H9 (cell line): ENCODE data around the gene CDH13. TPM values are rescaled to one million over a fixed set of nuclear protein-coding genes. Genes with fewer than 3 reads are reported as not detected.

Experiments
- DNase-seq: peaks from one replicate; pipeline ENCODE4 v3.0.0-alpha.2; 2017
- H2AFZ ChIP-seq: one replicate; pipeline ENCODE4 v1.6.1; 2013; ENCODE audit warnings: mild to moderate bottlenecking, low read length, control low read depth, moderate library complexity
- H2AK5ac ChIP-seq: 2 replicates; pipeline ENCODE4 v1.6.1; 2013; ENCODE audit warnings: low read length, control low read depth, mixed read lengths; ENCODE audit not compliant: insufficient read length
- H2BK120ac ChIP-seq: one replicate; pipeline ENCODE4 v1.6.1; 2013; ENCODE audit warnings: low read depth, mild to moderate bottlenecking, low read length, control low read depth, inconsistent platforms; ENCODE audit not compliant: poor library complexity, severe bottlenecking
- H2BK12ac ChIP-seq: 2 replicates; pipeline ENCODE4 v1.6.1; 2013; ENCODE audit warnings: low read length, control low read depth, mixed read lengths, low read depth; ENCODE audit not compliant: insufficient read length
- H2BK15ac ChIP-seq: 2 replicates; pipeline ENCODE4 v1.6.1; 2013; ENCODE audit warnings: low read depth, low read length, control low read depth
- H2BK20ac ChIP-seq: one replicate; pipeline ENCODE4 v1.6.1; 2013; ENCODE audit warnings: low read depth, mild to moderate bottlenecking, low read length, control low read depth, inconsistent platforms; ENCODE audit not compliant: poor library complexity, severe bottlenecking
- H2BK5ac ChIP-seq: 2 replicates; pipeline ENCODE4 v1.6.1; 2013; ENCODE audit warnings: low read length, control low read depth, mixed read lengths; ENCODE audit not compliant: insufficient read length
- H3K14ac ChIP-seq: 2 replicates; pipeline ENCODE4 v1.6.1; 2013; ENCODE audit warnings: low read length, control low read depth; ENCODE audit not compliant: insufficient read depth
- H3K18ac ChIP-seq: 2 replicates; pipeline ENCODE4 v1.6.1; 2013; ENCODE audit warnings: low read depth, mild to moderate bottlenecking, mixed read lengths, low read length, control low read depth; ENCODE audit not compliant: insufficient read length
- H3K23ac ChIP-seq: 2 replicates; pipeline ENCODE4 v1.6.1; 2013; ENCODE audit warnings: low read length, control low read depth, mixed read lengths, low read depth; ENCODE audit not compliant: insufficient read length
- H3K23me2 ChIP-seq: 2 replicates; pipeline ENCODE4 v1.6.1; 2013; ENCODE audit warnings: low read depth, mild to moderate bottlenecking, mixed read lengths, low read length, control low read depth; ENCODE audit not compliant: insufficient read length, poor library complexity, severe bottlenecking
- H3K27ac ChIP-seq: 2 replicates; pipeline ENCODE4 v1.5.1; 2013; ENCODE audit warnings: low read length, control low read depth, mixed read lengths, low read depth; ENCODE audit not compliant: insufficient read length
- H3K27me3 ChIP-seq: 2 replicates; pipeline ENCODE4 v1.6.1; 2013; ENCODE audit warnings: low read length, control low read depth, inconsistent platforms; ENCODE audit not compliant: insufficient read depth
- H3K4ac ChIP-seq: 2 replicates; pipeline ENCODE4 v1.6.1; 2013; ENCODE audit warnings: low read depth, mild to moderate bottlenecking, control low read depth, inconsistent platforms, low read length, moderate library complexity
- H3K4me1 ChIP-seq: 2 replicates; pipeline ENCODE4 v1.6.1; 2013; ENCODE audit warnings: low read length, control low read depth, inconsistent platforms; ENCODE audit not compliant: insufficient read depth
- H3K4me2 ChIP-seq: 2 replicates; pipeline ENCODE4 v1.6.1; 2013; ENCODE audit warnings: low read length, control low read depth, mixed read lengths; ENCODE audit not compliant: insufficient read length, insufficient read depth
- H3K56ac ChIP-seq: 2 replicates; pipeline ENCODE4 v1.6.1; 2013; ENCODE audit warnings: low read depth, mild to moderate bottlenecking, mixed read lengths, low read length, control low read depth; ENCODE audit not compliant: insufficient read length
- H3K79me1 ChIP-seq: 2 replicates; pipeline ENCODE4 v1.6.1; 2013; ENCODE audit warnings: low read depth, mild to moderate bottlenecking, moderate library complexity, low read length, control low read depth, inconsistent platforms; ENCODE audit not compliant: insufficient read depth, poor library complexity, severe bottlenecking
- H3K79me2 ChIP-seq: 2 replicates; pipeline ENCODE4 v1.6.1; 2013; ENCODE audit warnings: low read length, control low read depth, inconsistent platforms; ENCODE audit not compliant: insufficient read depth
- H3K9ac ChIP-seq: 2 replicates; pipeline ENCODE4 v1.6.1; 2013; ENCODE audit warnings: low read length, control low read depth, mixed read lengths; ENCODE audit not compliant: insufficient read length; ENCODE audit errors: extremely low read depth
- H3K9me3 ChIP-seq: one replicate; pipeline ENCODE4 v1.6.1; 2013; ENCODE audit warnings: low read depth, low read length, inconsistent platforms; ENCODE audit not compliant: control insufficient read depth
- H3T11ph ChIP-seq: one replicate; pipeline ENCODE4 v1.6.1; 2013; ENCODE audit warnings: mild to moderate bottlenecking, low read length, control low read depth, inconsistent platforms
- H4K20me1 ChIP-seq: one replicate; pipeline ENCODE4 v1.6.1; 2013; ENCODE audit not compliant: control insufficient read depth, insufficient read length, insufficient read depth
- H4K5ac ChIP-seq: 2 replicates; pipeline ENCODE4 v1.6.1; 2013; ENCODE audit warnings: low read depth, mild to moderate bottlenecking, mixed read lengths, low read length, control low read depth; ENCODE audit not compliant: insufficient read length
- H4K8ac ChIP-seq: replicated peaks from 2 replicates; pipeline ENCODE4 v1.6.1; 2013; ENCODE audit warnings: low read length, control low read depth, mixed read lengths, low read depth; ENCODE audit not compliant: insufficient read length
- H4K91ac ChIP-seq: 2 replicates; pipeline ENCODE4 v1.6.1; 2013; ENCODE audit warnings: low read depth, mild to moderate bottlenecking, moderate library complexity, mixed read lengths, low read length, control low read depth; ENCODE audit not compliant: insufficient read length
- H3K27ac Mint-ChIP-seq, 3 experiments: 2 replicates in 2 of 3; 3 replicates in 1 of 3; pipeline ENCODE4 v1.8.0; 2020 to 2021; ENCODE audit warnings: mixed read lengths in 3 of 3, mild to moderate bottlenecking in 1 of 3, moderate library complexity in 1 of 3
- H3K27me3 Mint-ChIP-seq: 2 replicates; pipeline ENCODE4 v1.8.0; 2021; ENCODE audit warnings: low read depth, mild to moderate bottlenecking, moderate library complexity, mixed read lengths
- H3K36me3 Mint-ChIP-seq, 3 experiments: 2 replicates in 2 of 3; 3 replicates in 1 of 3; pipeline ENCODE4 v1.8.0; 2020 to 2021; ENCODE audit warnings: low read depth in 3 of 3, mixed read lengths in 3 of 3; ENCODE audit not compliant: insufficient read depth in 1 of 3
- H3K4me1 Mint-ChIP-seq, 2 experiments: 2 replicates each; pipeline ENCODE4 v1.8.0; 2020; ENCODE audit warnings: mixed read lengths in 2 of 2
- H3K4me3 Mint-ChIP-seq, 2 experiments: 2 replicates in 1 of 2; 3 replicates in 1 of 2; pipeline ENCODE4 v1.8.0; 2020 to 2021; ENCODE audit warnings: mild to moderate bottlenecking in 2 of 2, mixed read lengths in 2 of 2, moderate library complexity in 1 of 2
- H3K9me3 Mint-ChIP-seq, 2 experiments: 2 replicates in 1 of 2; 3 replicates in 1 of 2; pipeline ENCODE4 v1.8.0; 2020; ENCODE audit warnings: mild to moderate bottlenecking in 2 of 2, mixed read lengths in 2 of 2, moderate library complexity in 1 of 2
- WGBS: extraction: QIAGEN DNeasy Blood & Tissue Kit; methylation state at CpG from one replicate; pipeline ENCODE4 v1.1.7; 2013; ENCODE audit warnings: missing lambda C conversion rate, low lambda C conversion rate, mixed read lengths; ENCODE audit not compliant: insufficient read length; ENCODE audit errors: extremely low coverage; 5-methylcytosine and 5-hydroxymethylcytosine counted together
- total RNA-seq: library from RNA; stranded (reverse); gene quantifications from 2 replicates; pipeline ENCODE4 v1.2.1, GENCODE V29; 2021
- TF ChIP-seq, protein P1 (sequence below): fragments of 200-600 bp; sonication (generic); conservative IDR thresholded peaks from 3 replicates; pipeline ENCODE4 v1.8.0; 2021; ENCODE audit warnings: antibody characterized with exemption, mild to moderate bottlenecking

Gene CDH13
- total RNA-seq, 1 experiment from 2014 or later = 1.5 TPM

DNA sequence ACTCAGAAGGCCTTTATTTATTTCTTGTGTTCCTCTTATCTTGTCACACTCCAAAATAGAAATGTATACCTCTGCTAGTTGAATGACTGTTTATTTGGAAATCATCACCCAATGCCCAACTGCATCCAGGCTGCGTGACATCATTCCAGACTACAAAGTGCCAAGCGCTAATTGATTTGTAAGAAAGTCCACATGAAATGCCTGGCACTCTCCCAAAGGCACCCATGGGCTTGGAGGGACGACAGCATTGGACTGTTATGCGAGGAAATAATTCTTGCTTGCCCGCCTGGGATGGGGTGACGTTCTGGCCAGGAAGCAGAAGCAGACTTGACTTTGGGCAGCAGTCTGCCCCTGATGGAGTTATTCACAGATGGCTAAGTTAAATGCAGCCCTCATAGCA, 165.9 kb downstream of the CDH13 start:
- no CpG with 5 or more reads among the region's 6 CpGs for WGBS

More for the DNA sequence above, 165.9 kb downstream of the CDH13 start:
- Histone ChIP-seq H4K91ac (no peak overlapping the region), H3K79me1 (no peaks in the 10 kb centered on the region), H2BK5ac (no peak overlapping the region), H4K8ac (no peak overlapping the region), H3K27me3 (no peaks in the 10 kb centered on the region), H3K27ac (no peak overlapping the region), H4K5ac (no peak overlapping the region), H3K56ac (no peak overlapping the region), H2BK12ac (no peak overlapping the region), H3K23ac (no peak overlapping the region), H2BK120ac (no peak overlapping the region), H3T11ph (no peak overlapping the region), H3K9me3 (no peaks in the 10 kb centered on the region), H3K79me2 (no peaks in the 10 kb centered on the region), H3K18ac (no peak overlapping the region), H3K4ac (no peak overlapping the region), H3K23me2 (no peaks in the 10 kb centered on the region), H2AFZ (no peak overlapping the region), H3K14ac (no peak overlapping the region), H2BK20ac (no peak overlapping the region), H3K4me1 (no peaks in the 10 kb centered on the region), H3K4me2 (no peak overlapping the region), H3K9ac (no peak overlapping the region), H4K20me1 (no peaks in the 10 kb centered on the region), H2BK15ac (no peak overlapping the region), H2AK5ac (no peak overlapping the region)
- H3K27ac Mint-ChIP-seq = no peak overlapping the region
- DNase-seq = no peak
- no peaks in the 10 kb centered on the region for H3K27me3 Mint-ChIP-seq
- TF ChIP-seq, protein P1, sequence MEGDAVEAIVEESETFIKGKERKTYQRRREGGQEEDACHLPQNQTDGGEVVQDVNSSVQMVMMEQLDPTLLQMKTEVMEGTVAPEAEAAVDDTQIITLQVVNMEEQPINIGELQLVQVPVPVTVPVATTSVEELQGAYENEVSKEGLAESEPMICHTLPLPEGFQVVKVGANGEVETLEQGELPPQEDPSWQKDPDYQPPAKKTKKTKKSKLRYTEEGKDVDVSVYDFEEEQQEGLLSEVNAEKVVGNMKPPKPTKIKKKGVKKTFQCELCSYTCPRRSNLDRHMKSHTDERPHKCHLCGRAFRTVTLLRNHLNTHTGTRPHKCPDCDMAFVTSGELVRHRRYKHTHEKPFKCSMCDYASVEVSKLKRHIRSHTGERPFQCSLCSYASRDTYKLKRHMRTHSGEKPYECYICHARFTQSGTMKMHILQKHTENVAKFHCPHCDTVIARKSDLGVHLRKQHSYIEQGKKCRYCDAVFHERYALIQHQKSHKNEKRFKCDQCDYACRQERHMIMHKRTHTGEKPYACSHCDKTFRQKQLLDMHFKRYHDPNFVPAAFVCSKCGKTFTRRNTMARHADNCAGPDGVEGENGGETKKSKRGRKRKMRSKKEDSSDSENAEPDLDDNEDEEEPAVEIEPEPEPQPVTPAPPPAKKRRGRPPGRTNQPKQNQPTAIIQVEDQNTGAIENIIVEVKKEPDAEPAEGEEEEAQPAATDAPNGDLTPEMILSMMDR = no peak
- peaks cover 0 to 3% of the 10 kb centered on the region in 2 experiments; a peak in 1 of 5 replicates for H3K9me3 Mint-ChIP-seq
- peaks cover 15 to 19% of the 10 kb centered on the region in 2 experiments for H3K4me1 Mint-ChIP-seq
- no peak overlapping the region for H3K4me3 Mint-ChIP-seq
- H3K36me3 Mint-ChIP-seq = no peaks in the 10 kb centered on the region; a peak in 1 of 7 replicates
